Jurkat, Clone E6-1 (cell line): Measurements from ENCODE around the gene EPS15. TPM values are rescaled to one million over a fixed set of nuclear protein-coding genes. Genes with fewer than 3 reads are reported as not detected.
"Not testable (repeated sequence)": the region's sequence is repeated elsewhere in the genome, so short reads cannot be mapped to it uniquely, and the experiment has no call there.

Experiments used
- DNase-seq: peaks from one replicate; pipeline ENCODE4 v3.0.0-alpha.2; 2011; ENCODE audit warnings: low read depth, low spot score
- H3K4me3 ChIP-seq: 2 replicates; pipeline ENCODE4 v1.5.1; 2011; ENCODE audit warnings: mild to moderate bottlenecking, low read length, control low read depth, moderate library complexity
- polyA plus RNA-seq: library from polyadenylated mRNA; unstranded; fragments of >200 nt; gene quantifications from one replicate; pipeline ENCODE4 v1.2.1, GENCODE V29; 2012; ENCODE audit warnings: missing spikeins; ENCODE audit not compliant: insufficient read length, insufficient read depth

Gene EPS15
- polyA plus RNA-seq: 18.6 TPM

DNA sequence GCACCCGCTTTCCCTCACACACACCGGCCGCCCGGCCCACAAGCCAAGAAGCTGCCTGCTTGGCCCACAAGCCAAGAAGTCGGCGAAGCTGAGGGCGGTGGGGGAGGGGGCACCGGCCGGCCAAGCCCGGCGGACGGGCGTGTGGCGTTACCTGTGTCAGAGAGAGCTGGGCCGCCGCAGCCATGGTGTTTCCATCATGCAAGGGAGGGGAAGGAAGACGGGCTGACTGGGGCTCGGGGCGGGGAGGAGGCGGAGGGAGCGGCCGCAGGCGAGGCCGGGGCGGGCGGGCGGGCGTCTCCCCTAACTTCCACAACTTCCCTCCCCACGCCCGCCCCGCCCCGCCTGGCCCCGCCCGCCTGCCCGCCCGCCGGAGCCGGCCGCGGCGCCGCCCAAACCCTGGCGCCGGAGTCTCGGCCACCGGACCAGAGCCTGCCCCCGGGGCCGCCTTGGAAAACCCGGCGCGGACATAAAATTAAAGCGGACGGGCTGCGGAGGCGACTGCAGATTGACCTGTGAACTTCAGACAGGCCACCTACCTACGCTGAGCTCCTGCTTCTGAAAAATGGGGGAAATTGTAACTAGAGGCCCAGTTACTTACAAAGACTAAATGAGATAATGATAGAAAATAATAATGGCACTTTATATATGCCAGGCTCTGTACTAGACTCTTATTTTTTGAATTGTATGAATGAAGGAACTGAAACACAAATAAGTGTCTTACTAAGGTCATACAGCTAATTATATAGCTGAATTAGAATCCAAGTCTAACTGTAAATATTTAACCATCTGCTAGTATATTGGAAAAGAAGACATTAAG lies at the start of gene EPS15:
TSS of gene EPS15 (minus strand) at position 219 of the 817 bp plus-strand sequence. CDS start at position 184, 35 bp downstream.
- H3K4me3 ChIP-seq: peak within 1 kb of the TSS; percentile 86
- DNase-seq: peak; percentile 58

DNA sequence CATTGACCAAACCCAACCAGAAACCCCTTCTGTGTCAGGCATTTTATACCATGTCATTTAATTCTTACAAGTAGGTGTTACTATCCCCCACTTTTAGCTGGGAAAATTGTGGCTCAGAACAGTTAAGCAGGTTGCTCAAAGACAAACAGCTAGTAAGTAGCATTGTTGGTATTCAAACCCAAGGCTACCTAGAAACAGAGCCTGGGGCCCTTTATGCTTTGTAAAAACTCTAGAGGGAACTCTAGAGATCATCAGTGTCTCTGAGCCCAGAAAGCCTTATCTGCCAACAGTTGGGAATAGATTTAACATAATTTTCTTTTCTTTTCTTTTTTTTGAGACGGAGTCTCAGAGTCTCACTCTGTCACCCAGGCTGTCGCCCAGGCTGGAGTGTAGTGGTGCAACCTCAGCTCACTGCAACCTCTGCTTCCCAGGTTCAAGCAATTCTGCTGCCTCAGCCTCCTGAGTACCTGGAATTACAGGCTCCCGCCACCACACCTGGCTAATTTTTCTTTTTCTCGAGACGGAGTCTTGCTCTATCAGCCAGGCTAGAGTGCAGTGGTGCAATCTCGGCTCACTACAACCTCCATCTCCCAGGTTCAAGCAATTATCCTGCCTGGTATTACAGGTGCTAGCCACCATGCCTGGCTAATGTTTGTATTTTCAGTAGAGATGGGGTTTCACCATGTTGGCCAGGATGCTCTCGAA lies 49.3 kb upstream of the EPS15 start:
- no peak overlapping the region for H3K4me3 ChIP-seq
- no peak for DNase-seq

- DNase-seq: no peak
- no peak overlapping the region for H3K4me3 ChIP-seq
Measured at GRCh38 chr1:51567653-51568052, 48.6 kb upstream of the EPS15 start.

DNA sequence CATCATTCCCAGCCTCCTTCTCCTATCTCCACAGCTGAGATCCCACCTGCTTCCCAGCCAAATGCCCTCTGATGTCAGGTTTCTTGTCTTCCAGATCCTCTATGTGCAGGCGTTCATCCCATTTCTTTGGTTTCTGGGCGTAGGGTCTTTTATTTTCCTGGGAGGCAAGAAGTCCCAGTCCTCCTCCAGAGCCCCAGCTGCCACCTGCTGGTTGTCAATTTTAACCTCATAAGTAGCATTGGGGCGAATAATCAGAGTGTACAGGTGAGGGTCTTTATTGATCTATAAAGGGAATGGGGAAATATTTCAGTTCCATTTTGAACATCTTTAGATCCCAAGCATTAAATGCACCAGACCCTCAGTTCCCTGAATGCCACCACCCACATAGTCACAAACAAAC lies 47.2 kb upstream of the EPS15 start:
- DNase-seq: no peak
- no peak overlapping the region for H3K4me3 ChIP-seq

DNA sequence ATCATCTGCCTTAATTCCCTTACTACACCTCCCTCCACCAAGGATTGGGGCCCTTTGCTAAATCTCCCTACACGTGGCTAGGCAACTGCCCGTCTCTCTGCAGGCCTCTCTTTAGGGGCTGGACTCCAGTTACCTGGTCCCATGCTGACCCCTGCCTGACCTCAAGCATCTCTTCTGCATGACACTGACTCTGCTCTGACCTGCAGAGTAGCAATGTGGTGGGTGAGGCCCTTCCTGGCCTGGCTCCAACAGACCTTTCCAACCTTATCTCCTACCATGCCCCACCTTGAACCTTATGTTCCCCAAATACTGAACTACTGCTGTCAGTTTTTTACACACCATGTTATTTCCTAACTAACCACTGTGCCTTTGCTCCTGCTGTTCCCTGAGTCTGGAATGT lies 45.9 kb upstream of the EPS15 start:
- no peak for DNase-seq
- H3K4me3 ChIP-seq: no peak overlapping the region

DNA sequence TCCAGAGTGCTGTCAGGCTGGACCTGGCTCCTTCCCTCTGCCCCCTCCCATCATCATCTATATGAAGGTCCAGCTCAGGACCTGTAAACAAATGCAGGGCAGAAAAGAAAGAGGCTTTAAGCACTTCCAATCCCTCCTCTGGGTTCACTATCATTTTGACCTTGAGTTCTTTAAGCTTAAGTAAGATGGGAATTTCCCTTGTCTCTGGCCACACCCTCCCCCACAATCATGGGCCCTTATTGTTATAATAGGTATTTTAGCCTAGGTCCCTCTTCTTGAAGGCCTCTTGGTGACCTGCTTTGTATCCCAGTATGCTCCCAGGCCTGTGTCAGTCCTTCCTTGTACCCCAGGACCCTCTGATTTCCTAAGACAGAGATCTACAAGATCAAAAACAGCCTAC lies 45.1 kb upstream of the EPS15 start:
- no peak for DNase-seq

DNA sequence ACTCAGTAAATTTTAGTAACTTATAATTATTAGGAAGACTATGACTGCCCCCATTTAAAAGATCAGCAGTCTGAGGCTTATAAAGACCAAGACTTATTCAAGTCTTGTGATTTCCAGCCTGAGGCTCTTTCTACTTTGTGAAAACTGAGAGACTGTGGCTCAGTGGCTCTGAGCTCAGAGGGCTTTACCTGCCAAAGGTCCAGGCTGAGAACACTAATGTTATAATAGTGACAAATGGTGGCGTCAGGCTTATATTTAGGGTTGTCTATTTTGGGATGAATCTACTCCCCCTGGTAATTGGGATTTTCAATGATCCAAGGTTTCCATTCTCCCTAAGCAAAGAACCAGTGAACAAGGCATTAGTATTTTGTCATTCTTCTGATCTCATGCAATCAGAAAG lies 42.6 kb upstream of the EPS15 start:
- H3K4me3 ChIP-seq: no peak overlapping the region
- DNase-seq: no peak

More for the DNA sequence above, 45.1 kb upstream of the EPS15 start:
- H3K4me3 ChIP-seq: no peak overlapping the region

DNA sequence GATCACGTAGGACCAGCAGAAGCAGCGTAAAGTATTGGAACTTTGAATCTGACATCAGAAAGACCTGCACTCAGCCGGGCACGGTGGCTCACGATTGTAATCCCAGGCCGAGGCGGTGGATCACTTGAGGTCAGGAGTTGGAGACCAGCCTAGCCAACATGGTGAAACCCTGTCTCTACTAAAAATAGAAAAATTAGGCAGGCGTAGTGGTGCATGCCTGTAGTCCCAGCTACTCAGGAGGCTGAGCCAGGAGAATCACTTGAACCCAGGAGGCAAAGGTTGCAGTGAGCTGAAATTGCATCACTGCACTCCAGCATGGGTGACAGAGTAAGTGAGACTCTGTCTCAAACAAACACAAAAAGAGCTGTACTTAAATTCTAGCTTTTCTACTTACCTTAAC lies 41.8 kb upstream of the EPS15 start:
- H3K4me3 ChIP-seq, DNase-seq: not testable (repeated sequence)

- no peak overlapping the region for H3K4me3 ChIP-seq
- DNase-seq: no peak
Measured at GRCh38 chr1:51560034-51560433, 41.0 kb upstream of the EPS15 start.

DNA sequence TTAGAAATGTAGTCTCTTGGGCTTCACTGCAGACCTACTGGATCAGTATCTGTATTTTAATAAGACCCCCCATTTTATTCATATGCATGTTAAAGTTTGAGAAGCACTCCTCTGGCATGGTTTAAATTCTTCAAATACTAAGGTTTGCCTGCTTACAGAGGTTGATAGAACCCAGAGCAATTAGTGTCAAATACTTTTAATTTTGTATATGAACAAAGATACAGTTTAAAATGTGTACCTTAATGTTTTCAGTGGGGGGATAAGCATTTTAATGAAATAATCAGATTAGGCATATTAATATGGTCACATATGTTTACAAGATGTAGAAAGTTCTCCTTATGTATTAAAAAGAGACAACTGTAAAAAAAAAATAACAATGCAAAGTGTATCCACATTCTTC lies 40.4 kb upstream of the EPS15 start:
- H3K4me3 ChIP-seq: no peak overlapping the region

DNA sequence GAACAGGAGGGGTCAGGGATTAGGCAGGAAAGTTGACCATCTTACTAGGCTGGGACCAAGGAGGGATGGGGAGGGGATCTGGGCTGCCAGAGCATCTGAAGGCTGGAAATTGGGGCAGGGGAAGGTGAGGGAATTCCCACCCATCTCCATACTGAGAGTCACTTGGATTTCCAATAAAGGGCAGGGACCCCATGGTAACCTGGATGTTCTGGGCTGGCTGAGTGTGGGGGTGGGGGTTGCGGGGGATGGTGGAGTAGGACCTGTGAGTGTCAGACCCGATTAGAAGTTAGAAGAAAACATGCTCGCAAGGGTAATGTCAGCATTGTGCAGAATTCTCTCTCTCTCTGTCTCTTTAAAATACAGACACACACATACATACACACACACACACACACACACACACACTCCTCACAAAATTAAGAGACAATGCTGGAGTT lies 40.0 kb upstream of the EPS15 start:
- no peak overlapping the region for H3K4me3 ChIP-seq

More for the DNA sequence above, 40.4 kb upstream of the EPS15 start:
- no peak for DNase-seq

GRCh38 chr1:51558375-51558924 lies 39.4 kb upstream of the EPS15 start:
- no peak overlapping the region for H3K4me3 ChIP-seq

More for the DNA sequence above, 40.0 kb upstream of the EPS15 start:
- no peak for DNase-seq

DNA sequence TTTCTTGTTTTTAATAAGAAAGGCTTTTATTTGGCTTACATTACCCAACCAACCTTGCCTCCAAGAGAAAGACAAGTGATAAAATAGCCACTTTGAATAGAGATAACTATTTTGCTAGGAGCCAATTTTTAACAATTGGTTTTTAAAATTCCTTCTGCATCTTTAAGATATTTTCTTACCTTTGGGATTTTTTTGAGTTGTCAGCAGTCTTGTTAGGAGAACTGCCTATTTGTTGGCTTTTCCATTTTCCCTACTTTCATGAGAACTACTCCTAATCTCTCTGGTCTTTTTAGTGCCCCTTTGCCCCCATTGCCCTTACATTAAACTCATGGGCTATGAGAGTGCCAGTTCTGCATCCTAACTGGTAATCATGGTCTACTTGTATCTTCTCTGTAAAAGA lies 38.1 kb upstream of the EPS15 start:
- no peak for DNase-seq
- H3K4me3 ChIP-seq: no peak overlapping the region

More at GRCh38 chr1:51558375-51558924, 39.4 kb upstream of the EPS15 start:
- no peak for DNase-seq

- no peak for DNase-seq
- H3K4me3 ChIP-seq: no peak overlapping the region
Measured at GRCh38 chr1:51555866-51556619, 37.0 kb upstream of the EPS15 start.

DNA sequence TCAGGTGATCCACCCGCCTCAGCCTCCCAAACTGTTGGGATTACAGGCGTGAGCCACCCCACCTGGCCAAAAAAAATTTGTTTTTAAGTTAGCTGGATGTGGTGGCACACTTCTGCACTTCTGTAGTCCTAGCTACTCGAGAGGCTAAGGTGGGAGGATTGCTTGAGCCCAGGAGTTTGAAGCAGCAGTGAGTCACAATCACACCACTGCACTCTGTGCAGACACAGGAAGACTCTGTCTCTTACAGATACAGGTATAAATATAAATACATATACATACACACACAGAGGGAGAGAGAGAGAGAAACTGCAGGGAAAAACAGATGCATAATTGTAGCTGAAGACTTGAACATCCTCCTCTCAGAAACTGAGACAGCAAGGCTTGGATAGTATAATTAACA lies 34.8 kb upstream of the EPS15 start:
- no peak for DNase-seq
- H3K4me3 ChIP-seq: no peak overlapping the region

DNA sequence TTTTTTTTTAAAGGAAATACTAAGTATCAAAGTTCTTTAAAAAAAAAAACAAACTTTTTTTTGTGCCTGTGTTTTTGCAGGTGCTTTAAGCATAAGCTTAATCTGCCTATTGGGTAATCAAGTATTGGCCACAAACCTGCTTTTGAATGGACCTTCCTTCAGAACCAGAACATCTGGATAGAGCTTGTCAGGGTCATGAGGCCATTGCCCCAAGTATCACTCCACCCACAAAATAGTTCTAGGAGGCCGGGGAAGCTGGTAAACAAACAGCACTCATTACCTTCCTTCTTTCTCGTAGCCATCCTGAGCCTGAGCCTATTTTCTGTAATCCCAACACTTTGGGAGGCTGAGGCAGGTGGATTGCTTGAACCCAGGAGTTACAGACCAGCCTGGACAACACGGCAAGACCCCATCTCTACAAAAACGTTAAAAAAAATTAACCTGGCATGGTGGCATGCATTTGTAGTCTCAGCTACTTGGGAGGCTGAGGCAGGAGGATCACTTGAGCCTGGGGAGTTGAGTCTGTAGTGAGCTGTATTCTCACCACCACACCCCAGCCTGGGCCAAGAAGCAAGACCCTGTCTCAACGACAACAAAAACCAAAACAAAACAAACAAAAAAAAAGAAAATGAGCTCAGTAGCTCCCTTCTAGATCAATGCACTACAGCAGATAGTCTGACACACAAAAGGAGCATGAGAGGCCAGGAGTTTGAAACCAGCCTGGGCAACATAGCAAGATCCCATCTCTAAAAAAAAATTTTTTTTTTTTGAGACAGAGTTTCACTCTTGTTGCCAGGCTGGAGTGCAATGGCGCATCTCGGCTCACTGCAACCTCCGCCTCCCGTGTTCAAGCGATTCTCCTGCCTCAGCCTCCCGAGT lies 34.1 kb upstream of the EPS15 start:
- H3K4me3 ChIP-seq: no peak overlapping the region
- no peak for DNase-seq

- H3K4me3 ChIP-seq: no peak overlapping the region
- DNase-seq: no peak
Measured at GRCh38 chr1:51551848-51552296, 32.8 kb upstream of the EPS15 start.

DNA sequence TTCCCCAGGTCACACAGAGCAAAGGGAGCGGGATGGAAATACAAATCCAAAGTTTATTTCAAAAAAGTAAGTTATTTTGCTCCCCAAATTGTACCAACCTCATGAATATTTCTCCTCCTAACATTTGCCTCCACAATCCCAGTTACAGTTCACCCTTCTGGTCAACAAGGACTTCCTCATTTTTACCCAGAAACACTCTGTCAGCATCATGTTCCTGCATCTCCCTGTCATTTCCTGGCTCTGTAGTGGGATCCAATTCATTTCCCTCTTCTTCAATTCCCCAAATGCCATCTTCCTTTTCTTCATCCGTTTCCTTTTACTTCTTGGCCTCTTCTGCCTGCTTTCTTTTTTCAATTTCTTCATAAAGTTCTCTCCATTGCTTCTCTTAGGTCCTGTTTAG lies 32.0 kb upstream of the EPS15 start:
- DNase-seq: no peak
- H3K4me3 ChIP-seq: no peak overlapping the region
